ENCODE results near the gene EFS. TPM values are rescaled to one million over a fixed set of nuclear protein-coding genes. Genes with fewer than 3 reads are reported as not detected.
"Not testable (repeated sequence)": the region's sequence is repeated elsewhere in the genome, so short reads cannot be mapped to it uniquely, and the experiment has no call there.

Gene EFS
- total RNA-seq, 1 experiment from 2014 or later: 0.36 TPM

DNA sequence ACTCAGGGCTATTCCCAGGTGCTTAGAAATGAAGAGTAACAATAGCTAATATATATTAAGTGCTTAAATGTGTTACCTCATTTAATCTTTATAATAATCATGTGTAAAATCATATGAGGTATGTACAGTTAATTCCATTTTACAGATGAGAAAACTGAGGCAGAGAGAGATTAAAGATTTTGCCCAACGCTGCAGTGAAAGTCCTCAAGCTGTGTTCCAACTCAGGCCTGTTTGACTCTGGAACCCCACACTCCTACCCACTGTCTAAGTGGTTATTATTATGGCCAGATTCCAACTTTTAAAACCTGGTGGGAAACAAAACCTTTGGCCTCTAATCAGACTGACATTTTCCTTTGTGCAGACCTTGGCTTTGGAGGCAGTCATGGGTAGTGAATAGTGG lies 22.0 kb upstream of the EFS start:
- Histone ChIP-seq H3K4me3 (ENCODE audit: low read length) (no peak overlapping the region), H2AFZ (ENCODE audit: low read length) (no peak overlapping the region), H3K4me2 (ENCODE audit: low read length) (no peak overlapping the region), H3K36me3 (ENCODE audit: low read depth, low read length) (no peaks in the 10 kb centered on the region), H3F3A (ENCODE audit: low read length, unreplicated experiment) (no peaks in the 10 kb centered on the region), H3K9me2 (replicated peaks; ENCODE audit: low read length) (no peaks in the 10 kb centered on the region), H3K4me1 (ENCODE audit: insufficient read depth, low read length) (no peaks in the 10 kb centered on the region), H4K20me1 (ENCODE audit: low read length) (no peaks in the 10 kb centered on the region), H3K9ac (ENCODE audit: low read length) (no peak overlapping the region), H3K79me2 (ENCODE audit: low read length) (no peaks in the 10 kb centered on the region), H3K9me3 (ENCODE audit: low read length) (no peaks in the 10 kb centered on the region), H3K27me3 (ENCODE audit: low read length) (peaks cover 68% of the 10 kb centered on the region), H3K27ac (ENCODE audit: low read length) (no peak overlapping the region)
- intact Hi-C loops (cut with micrococcal nuclease): no loop called here
- ATAC-seq (no peak), DNase-seq (no peak)
- CTCF ChIA-PET: interaction anchor here (1.0 kb wide), 1 partner anchor 61 kb away, joined by 8 read pairs; no protein-coding TSS in a partner anchor
- POLR2A ChIA-PET (ENCODE audit: unreplicated experiment): no interaction called here
- TF ChIP-seq EZH2 (IDR thresholded peaks at IDR 0.05; ENCODE audit: low read length, unreplicated experiment) (no peak), EZH2phosphoT487 (IDR thresholded peaks at IDR 0.05; ENCODE audit: borderline replicate concordance, low read length) (no peak)
- TF ChIP-seq, protein P1, sequence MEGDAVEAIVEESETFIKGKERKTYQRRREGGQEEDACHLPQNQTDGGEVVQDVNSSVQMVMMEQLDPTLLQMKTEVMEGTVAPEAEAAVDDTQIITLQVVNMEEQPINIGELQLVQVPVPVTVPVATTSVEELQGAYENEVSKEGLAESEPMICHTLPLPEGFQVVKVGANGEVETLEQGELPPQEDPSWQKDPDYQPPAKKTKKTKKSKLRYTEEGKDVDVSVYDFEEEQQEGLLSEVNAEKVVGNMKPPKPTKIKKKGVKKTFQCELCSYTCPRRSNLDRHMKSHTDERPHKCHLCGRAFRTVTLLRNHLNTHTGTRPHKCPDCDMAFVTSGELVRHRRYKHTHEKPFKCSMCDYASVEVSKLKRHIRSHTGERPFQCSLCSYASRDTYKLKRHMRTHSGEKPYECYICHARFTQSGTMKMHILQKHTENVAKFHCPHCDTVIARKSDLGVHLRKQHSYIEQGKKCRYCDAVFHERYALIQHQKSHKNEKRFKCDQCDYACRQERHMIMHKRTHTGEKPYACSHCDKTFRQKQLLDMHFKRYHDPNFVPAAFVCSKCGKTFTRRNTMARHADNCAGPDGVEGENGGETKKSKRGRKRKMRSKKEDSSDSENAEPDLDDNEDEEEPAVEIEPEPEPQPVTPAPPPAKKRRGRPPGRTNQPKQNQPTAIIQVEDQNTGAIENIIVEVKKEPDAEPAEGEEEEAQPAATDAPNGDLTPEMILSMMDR (conservative IDR thresholded peaks at IDR 0.05; ENCODE audit: low read depth, low read length): no peak
- BruUV-seq (replicated peaks): no TSS peak

DNA sequence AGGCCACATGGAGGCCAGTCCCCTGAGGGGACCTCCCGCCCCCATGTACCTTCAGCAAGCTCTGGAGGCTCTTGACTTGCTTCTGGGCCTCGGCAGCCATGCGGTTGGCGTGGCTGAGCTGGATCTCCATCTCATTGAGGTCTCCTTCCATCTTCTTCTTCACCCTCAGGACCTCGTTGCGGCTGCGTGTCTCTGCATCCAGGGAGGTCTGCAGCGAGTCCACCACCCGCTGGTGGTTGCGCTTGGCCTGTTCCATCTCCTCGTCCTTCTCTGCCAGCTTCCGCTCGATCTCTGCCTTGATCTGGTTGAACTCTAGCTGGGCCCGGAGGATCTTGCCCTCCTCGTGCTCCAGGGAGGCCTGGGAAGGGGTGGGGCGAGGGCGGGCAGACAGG lies 21.3 kb upstream of the EFS start:
- CTCF ChIA-PET: interaction anchor here (1.0 kb wide), 1 partner anchor 60 kb away, joined by 8 read pairs; no protein-coding TSS in a partner anchor
- BruUV-seq (replicated peaks); POLR2A ChIA-PET (ENCODE audit: unreplicated experiment): not testable (repeated sequence)

DNA sequence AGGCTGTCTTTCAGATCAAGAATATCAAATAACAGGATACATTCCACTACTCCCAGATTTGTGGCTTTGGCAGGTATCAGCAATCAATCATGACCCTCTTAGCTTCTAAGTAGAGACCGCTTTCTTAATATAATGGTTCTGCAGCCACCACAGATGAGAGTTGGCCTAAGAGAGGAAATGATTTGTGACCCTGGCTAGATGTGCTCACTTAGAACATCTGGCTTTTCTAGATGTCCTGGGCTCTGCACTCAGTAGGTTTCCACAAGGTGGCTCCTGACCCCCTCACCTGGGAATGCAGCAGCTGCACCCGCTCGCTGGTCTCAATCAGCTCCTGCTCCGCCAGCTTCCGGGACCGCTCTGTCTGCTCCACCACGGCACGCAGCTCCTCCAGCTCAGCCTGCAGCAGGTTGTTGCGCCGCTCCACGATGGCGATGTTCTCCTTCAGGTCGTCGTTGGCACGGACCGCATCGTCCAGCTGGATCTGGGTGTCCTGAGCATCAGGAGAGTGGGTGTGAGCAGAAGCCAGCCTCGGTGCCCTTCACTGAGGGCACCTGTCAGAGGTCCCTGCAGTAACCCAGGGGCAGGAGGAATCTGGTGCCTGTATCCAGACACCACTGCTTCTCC lies 20.8 kb upstream of the EFS start:
- Histone ChIP-seq H3F3A (ENCODE audit: low read length, unreplicated experiment) (no peaks in the 10 kb centered on the region), H3K79me2 (ENCODE audit: low read length) (no peaks in the 10 kb centered on the region), H3K9ac (ENCODE audit: low read length) (no peak overlapping the region), H3K4me2 (ENCODE audit: low read length) (no peak overlapping the region), H2AFZ (ENCODE audit: low read length) (no peak overlapping the region), H3K4me1 (ENCODE audit: insufficient read depth, low read length) (no peaks in the 10 kb centered on the region), H3K4me3 (ENCODE audit: low read length) (no peak overlapping the region), H3K27me3 (ENCODE audit: low read length) (peaks cover 58% of the 10 kb centered on the region), H4K20me1 (ENCODE audit: low read length) (no peaks in the 10 kb centered on the region), H3K36me3 (ENCODE audit: low read depth, low read length) (no peaks in the 10 kb centered on the region), H3K27ac (ENCODE audit: low read length) (no peak overlapping the region), H3K9me3 (ENCODE audit: low read length) (no peaks in the 10 kb centered on the region), H3K9me2 (replicated peaks; ENCODE audit: low read length) (no peaks in the 10 kb centered on the region)
- no TSS peak for BruUV-seq (replicated peaks)
- POLR2A ChIA-PET (ENCODE audit: unreplicated experiment): no interaction called here
- ATAC-seq (no peak), DNase-seq (no peak)
- no peak for TF ChIP-seq EZH2phosphoT487 (IDR thresholded peaks at IDR 0.05; ENCODE audit: borderline replicate concordance, low read length)
- no peak for TF ChIP-seq EZH2 (IDR thresholded peaks at IDR 0.05; ENCODE audit: low read length, unreplicated experiment)
- TF ChIP-seq, protein P1 (conservative IDR thresholded peaks at IDR 0.05; ENCODE audit: low read depth, low read length): no peak
- intact Hi-C loops (cut with micrococcal nuclease): no loop called here
- CTCF ChIA-PET: no interaction called here

More for the DNA sequence above, 21.3 kb upstream of the EFS start:
- intact Hi-C loops (cut with micrococcal nuclease); H3K9me3 ChIP-seq (ENCODE audit: low read length); H3K79me2 ChIP-seq (ENCODE audit: low read length); H3K27ac ChIP-seq (ENCODE audit: low read length); H3K36me3 ChIP-seq (ENCODE audit: low read depth, low read length); H3K9ac ChIP-seq (ENCODE audit: low read length); H3K4me1 ChIP-seq (ENCODE audit: insufficient read depth, low read length); H3K4me2 ChIP-seq (ENCODE audit: low read length); DNase-seq; H3K4me3 ChIP-seq (ENCODE audit: low read length); H4K20me1 ChIP-seq (ENCODE audit: low read length); H2AFZ ChIP-seq (ENCODE audit: low read length); H3K9me2 ChIP-seq (replicated peaks; ENCODE audit: low read length); H3F3A ChIP-seq (ENCODE audit: low read length, unreplicated experiment); ATAC-seq: not testable (repeated sequence)
- H3K27me3 ChIP-seq (ENCODE audit: low read length): peaks cover 61% of the 10 kb centered on the region
